ENCODE data around the gene CCDC18. TPM values are rescaled to one million over a fixed set of nuclear protein-coding genes. Genes with fewer than 3 reads are reported as not detected.
"Not testable (repeated sequence)": the region's sequence is repeated elsewhere in the genome, so short reads cannot be mapped to it uniquely, and the experiment has no call there.

CCDC18 gene
- total RNA-seq, 4 donors from 2014 or later = 4.6 to 7.8 (median 5.6) TPM

GRCh38 chr1:93206567-93206954, 26.0 kb downstream of the CCDC18 start:
- in situ Hi-C loops (cut with MboI; ENCODE audit: low sequenced_read_pairs in 4 of 4) = no loop called here
- no peak for DNase-seq
- ATAC-seq = no peak
- intact Hi-C loops (cut with DNase I; ENCODE audit: low total_unique reads) = no loop called here
- no peaks in the 10 kb centered on the region for H3K27me3 ChIP-seq
- H3K4me3 ChIP-seq = no peak overlapping the region
- peaks cover 0 to 13% of the 10 kb centered on the region in 2 donors for H3K36me3 ChIP-seq
- H3K9me3 ChIP-seq = no peaks in the 10 kb centered on the region
- H3K4me1 ChIP-seq = no peaks in the 10 kb centered on the region
- TF ChIP-seq CTCF (IDR thresholded peaks at IDR 0.05 in 4 of 5, conservative IDR thresholded peaks at IDR 0.05 in 1 of 5) (no peak), POLR2A (IDR thresholded peaks at IDR 0.05) (no peak)
- H3K27ac ChIP-seq = no peak overlapping the region

DNA sequence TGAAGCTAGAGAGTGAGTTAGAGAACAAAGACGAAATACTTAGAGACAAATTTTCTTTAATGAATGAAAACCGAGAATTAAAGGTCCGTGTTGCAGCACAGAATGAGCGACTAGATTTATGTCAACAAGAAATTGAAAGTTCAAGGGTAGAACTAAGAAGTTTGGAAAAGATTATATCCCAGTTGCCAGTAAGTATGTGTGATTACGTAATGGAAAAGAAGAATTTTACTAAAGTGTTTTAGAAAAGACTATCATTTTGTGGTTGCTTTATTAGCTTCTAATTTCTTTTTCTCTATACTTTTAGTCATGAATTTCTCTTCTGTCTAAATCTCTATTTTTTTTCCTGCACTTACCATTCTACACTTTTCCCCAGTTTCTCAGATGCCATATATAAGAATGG, 26.7 kb downstream of the CCDC18 start:
- Histone ChIP-seq H3K36me3 (peaks cover 0 to 7% of the 10 kb centered on the region in 2 donors), H3K27me3 (no peaks in the 10 kb centered on the region), H3K27ac (no peak overlapping the region), H3K9me3 (no peaks in the 10 kb centered on the region), H3K4me3 (no peak overlapping the region), H3K4me1 (no peaks in the 10 kb centered on the region)
- DNase-seq = no peak
- no peak for ATAC-seq
- TF ChIP-seq POLR2A (IDR thresholded peaks at IDR 0.05) (no peak), CTCF (IDR thresholded peaks at IDR 0.05 in 4 of 5, conservative IDR thresholded peaks at IDR 0.05 in 1 of 5) (no peak)
- in situ Hi-C loops (cut with MboI; ENCODE audit: low sequenced_read_pairs in 4 of 4) = no loop called here
- intact Hi-C loops (cut with DNase I; ENCODE audit: low total_unique reads) = no loop called here

- Histone ChIP-seq H3K4me1 (no peaks in the 10 kb centered on the region), H3K27me3 (no peaks in the 10 kb centered on the region), H3K9me3 (no peaks in the 10 kb centered on the region), H3K4me3 (no peak overlapping the region), H3K36me3 (peaks cover 0 to 7% of the 10 kb centered on the region in 2 donors), H3K27ac (no peak overlapping the region)
- in situ Hi-C loops (cut with MboI; ENCODE audit: low sequenced_read_pairs in 4 of 4) (no loop called here), intact Hi-C loops (cut with DNase I; ENCODE audit: low total_unique reads) (no loop called here)
- TF ChIP-seq POLR2A (IDR thresholded peaks at IDR 0.05) = no peak
- ATAC-seq = no peak
- DNase-seq = no peak
Measured at GRCh38 chr1:93215322-93215721, 34.8 kb downstream of the CCDC18 start.

DNA sequence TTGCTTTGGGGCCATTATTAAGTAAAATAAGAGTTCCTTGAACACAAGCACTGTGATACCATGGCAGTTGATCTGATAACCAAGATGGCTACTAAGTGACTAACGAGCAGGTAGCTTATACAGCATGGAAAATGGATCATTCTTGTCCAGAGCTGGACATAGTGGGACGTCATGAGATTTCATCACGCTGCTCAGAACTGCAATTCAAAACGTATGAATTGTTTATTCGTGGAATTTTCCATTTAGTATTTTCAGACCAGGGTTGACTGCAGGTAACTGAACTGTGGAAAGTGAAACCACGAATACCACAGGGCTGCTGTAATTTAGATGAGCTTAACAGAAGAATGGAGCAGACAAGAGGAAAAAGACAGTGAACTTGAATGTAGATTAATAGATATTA, 38.9 kb downstream of the CCDC18 start:
- H3K36me3 ChIP-seq = peaks cover 0 to 11% of the 10 kb centered on the region in 2 donors
- in situ Hi-C loops (cut with MboI; ENCODE audit: low sequenced_read_pairs in 4 of 4) = no loop called here
- H3K27me3 ChIP-seq = no peaks in the 10 kb centered on the region
- H3K27ac ChIP-seq = no peak overlapping the region
- no peaks in the 10 kb centered on the region for H3K4me1 ChIP-seq
- ATAC-seq = no peak
- no peak overlapping the region for H3K4me3 ChIP-seq
- DNase-seq = no peak
- TF ChIP-seq CTCF (IDR thresholded peaks at IDR 0.05 in 4 of 5, conservative IDR thresholded peaks at IDR 0.05 in 1 of 5) (no peak), POLR2A (IDR thresholded peaks at IDR 0.05) (no peak)
- H3K9me3 ChIP-seq = no peaks in the 10 kb centered on the region
- intact Hi-C loops (cut with DNase I; ENCODE audit: low total_unique reads) = no loop called here

- ATAC-seq; H3K27me3 ChIP-seq; DNase-seq; in situ Hi-C loops (cut with MboI; ENCODE audit: low sequenced_read_pairs in 4 of 4); H3K4me3 ChIP-seq; H3K4me1 ChIP-seq; H3K27ac ChIP-seq; H3K9me3 ChIP-seq; intact Hi-C loops (cut with DNase I; ENCODE audit: low total_unique reads): not testable (repeated sequence)
- peaks cover 0 to 12% of the 10 kb centered on the region in 2 donors for H3K36me3 ChIP-seq
Measured at GRCh38 chr1:93220716-93221115, 40.2 kb downstream of the CCDC18 start.

GRCh38 chr1:93221913-93222312, 41.4 kb downstream of the CCDC18 start:
- TF ChIP-seq CTCF (IDR thresholded peaks at IDR 0.05 in 4 of 5, conservative IDR thresholded peaks at IDR 0.05 in 1 of 5) (no peak), POLR2A (IDR thresholded peaks at IDR 0.05) (no peak)

More at GRCh38 chr1:93221913-93222312, 41.4 kb downstream of the CCDC18 start:
- H3K9me3 ChIP-seq = no peaks in the 10 kb centered on the region
- H3K36me3 ChIP-seq = peaks cover 0 to 12% of the 10 kb centered on the region in 2 donors
- H3K4me1 ChIP-seq = no peaks in the 10 kb centered on the region
- intact Hi-C loops (cut with DNase I; ENCODE audit: low total_unique reads) = no loop called here
- no peaks in the 10 kb centered on the region for H3K27me3 ChIP-seq
- no peak overlapping the region for H3K27ac ChIP-seq
- DNase-seq (no peak), ATAC-seq (no peak)
- H3K4me3 ChIP-seq = no peak overlapping the region
- in situ Hi-C loops (cut with MboI; ENCODE audit: low sequenced_read_pairs in 4 of 4) = no loop called here
